Renal cortex interstitium (tissue), 15 donors: ENCODE measurements around the gene TEX12. TPM values are rescaled to one million over a fixed set of nuclear protein-coding genes. Genes with fewer than 3 reads are reported as not detected.
"Not testable (repeated sequence)": the region's sequence is repeated elsewhere in the genome, so short reads cannot be mapped to it uniquely, and the experiment has no call there.

ENCODE experiments used
- DNase-seq, 11 donors: peaks; one replicate each; pipeline ENCODE4 v3.0.0-alpha.2; 2013; ENCODE audit warnings: low read depth in 9 of 11, low spot score in 4 of 11; ENCODE audit errors: extremely low read depth in 1 of 11
- long read RNA-seq, 16 experiments: transcript quantifications; one replicate each; lab custom pipeline, GENCODE V29; 2026
- polyA plus RNA-seq, 3 donors: library from polyadenylated mRNA; unstranded; fragments of 120-200 nt; gene quantifications; one replicate each; pipeline ENCODE4 v1.2.1, GENCODE V29; 2013; ENCODE audit not compliant: insufficient read length in 3 of 3

Gene TEX12, protein sequence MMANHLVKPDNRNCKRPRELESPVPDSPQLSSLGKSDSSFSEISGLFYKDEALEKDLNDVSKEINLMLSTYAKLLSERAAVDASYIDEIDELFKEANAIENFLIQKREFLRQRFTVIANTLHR
- polyA plus RNA-seq = under 1 TPM in 2 of 3 donors, not detected in 1; 0.21 to 0.28 TPM
- long read RNA-seq, donor 1 = 0 reads
- long read RNA-seq, donor 2 = 0 reads
- long read RNA-seq, donor 3 = 0 reads
- long read RNA-seq, donor 4 = 0 reads
- long read RNA-seq, donor 5 = 0 reads
- long read RNA-seq, donor 6 = 0 reads
- long read RNA-seq, donor 7 = 0 reads
- long read RNA-seq, donor 8 = 0 reads
- long read RNA-seq, donor 9 = 0 reads
- long read RNA-seq, donor 10 = 0 reads
- long read RNA-seq, donor 11 = 0 reads
- long read RNA-seq, donor 12 = 0 reads
- long read RNA-seq, donor 13 = 0 reads
- long read RNA-seq, donor 14 = 0 reads
- long read RNA-seq, donor 15 = 0 reads
- long read RNA-seq, donor 16 = 0 reads

DNA sequence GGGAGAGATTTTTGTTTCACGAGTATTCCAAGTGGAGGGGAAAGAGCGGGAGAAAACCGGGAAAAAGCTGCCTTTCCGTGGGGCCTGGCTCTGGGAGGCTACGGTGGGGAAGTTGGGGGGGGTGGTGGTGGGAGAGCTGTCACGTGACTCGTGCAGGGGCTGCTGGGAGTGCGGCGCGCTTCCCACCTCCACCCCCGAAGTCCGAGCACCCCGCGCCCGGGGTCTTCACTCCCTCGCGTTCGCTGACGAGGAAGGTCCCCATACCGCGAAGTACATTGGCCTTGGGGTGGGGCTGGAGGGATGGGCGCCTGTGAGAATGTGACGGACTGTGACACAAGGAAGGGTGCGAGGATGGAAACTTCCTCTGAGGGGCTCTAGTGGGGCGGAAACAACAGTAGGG lies at the start of gene TEX12:
Gene TEX12, plus strand, starts transcription at position 228 of the 400 bp plus-strand sequence. CDS start 1,897 bp downstream, outside the sequence.
- no peak for DNase-seq

DNA sequence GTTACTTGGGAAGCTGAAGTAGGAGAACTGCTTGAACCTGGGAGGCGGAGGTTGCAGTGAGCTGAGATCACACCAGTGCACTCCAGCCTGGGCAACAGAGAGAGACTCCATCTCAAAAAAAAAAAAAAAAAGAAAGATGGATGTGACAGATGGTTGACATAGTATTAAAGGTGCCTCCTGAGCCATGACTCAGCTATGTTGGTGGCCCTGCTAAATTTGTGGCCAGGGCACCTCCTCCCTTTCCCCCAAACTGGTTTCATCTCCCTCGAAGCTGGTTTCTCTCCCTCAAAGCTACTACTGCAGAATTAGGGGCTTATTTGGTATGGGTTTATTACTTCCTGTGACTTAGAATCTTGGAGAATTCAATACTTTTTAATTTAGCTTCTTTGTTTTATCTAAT lies 49.0 kb upstream of the TEX12 start:
- no peak for DNase-seq

DNA sequence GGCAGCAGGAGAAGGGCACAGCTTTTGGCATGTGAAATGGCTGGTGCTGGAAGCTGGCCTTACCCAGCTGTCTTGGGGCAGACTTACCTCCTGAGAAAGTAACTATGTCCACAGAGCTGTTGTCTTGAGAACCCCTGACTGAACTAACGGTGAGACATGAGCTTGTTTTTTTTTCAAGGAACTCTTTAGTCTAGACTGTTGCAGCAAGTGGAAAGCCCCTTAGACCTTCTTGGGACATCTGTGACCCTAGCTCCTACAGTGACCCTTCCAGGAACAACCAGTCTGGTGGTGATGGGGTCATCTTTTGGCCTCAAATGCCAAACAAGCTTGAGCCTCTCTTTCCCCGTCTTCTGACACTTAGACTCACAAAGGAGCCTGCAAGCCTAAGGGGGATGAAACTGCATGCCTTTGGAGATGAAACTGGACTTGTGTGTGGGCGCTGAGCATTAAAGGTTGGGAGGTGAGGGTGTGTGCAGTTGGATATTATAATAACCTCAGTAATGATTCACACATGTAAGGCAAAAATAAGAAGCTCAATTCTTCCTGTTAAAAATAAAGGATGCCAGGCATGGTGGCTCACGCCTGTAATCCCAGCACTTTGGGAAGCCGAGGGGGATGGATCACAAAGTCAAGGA lies 45.1 kb upstream of the TEX12 start:
- no peak for DNase-seq

DNA sequence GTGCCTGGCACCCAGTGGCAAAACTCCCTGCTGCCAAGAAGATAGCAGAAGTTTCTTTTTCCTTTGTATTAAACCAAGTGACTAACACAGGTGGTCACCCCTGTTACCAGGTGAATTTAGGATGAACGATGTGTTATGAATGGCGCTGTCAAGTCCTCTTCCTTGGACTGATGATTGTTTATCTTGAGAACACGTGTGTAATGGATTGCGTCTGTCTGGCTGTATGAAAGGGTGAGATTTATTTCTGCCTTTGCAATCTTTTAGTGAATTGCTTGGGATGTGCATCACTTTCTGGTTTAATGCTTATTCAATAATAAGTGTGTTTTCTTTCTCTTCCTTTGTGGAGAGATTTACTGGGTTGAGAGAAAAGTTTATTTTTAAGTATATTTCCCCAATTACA lies 44.0 kb upstream of the TEX12 start:
- no peak for DNase-seq

DNA sequence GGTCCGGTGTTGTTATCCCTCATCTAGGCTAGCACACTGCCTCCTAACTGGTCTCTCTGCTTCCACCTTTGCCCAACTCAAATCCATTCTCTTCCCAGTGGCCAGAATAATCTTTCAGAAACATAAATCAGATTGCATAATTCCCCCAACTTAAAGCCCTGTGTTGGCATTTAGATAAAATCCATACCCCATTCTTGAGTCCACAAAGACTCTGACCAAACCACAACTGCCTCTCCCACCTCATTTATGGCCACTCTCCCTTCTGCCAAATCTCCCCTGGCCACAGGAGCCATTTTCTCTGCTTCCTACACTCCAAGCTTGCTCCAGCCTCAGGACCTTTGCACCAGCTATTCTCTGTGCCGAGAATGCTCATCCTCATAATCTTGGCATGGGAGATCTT lies 40.1 kb upstream of the TEX12 start:
- DNase-seq = no peak

DNA sequence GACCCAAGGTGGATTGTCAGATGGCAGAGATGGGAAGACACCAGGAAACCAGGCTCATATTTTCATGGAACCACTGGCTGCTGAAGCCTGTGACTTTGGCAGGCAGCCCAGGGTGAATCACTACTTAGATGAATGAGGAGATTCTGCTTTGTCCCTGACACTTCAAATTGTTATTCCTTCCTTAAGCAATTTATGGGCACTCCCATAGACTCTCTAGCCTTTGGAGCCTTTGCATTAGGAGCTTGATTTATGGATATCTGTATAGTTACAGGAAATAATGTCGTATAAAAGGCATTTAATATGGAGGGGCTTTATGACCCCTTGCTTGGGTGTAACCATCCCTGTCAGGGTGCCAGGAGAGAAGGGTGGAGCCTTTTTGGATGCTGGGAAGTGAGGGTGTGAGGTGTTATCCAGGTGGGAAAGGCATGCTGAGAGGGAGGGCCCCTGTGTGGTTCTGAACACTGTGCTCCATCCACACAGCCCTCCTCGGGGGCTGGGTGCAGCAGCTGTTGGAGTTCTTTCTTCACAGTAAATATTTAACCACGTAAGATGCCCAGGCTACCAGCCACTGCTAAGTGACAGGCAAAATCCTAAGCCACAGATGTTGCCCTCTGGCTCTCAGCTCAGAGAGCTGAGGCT lies 38.6 kb upstream of the TEX12 start:
- DNase-seq = peak in 5 of 11 donors; percentile 4 to 24 (median 10)

DNA sequence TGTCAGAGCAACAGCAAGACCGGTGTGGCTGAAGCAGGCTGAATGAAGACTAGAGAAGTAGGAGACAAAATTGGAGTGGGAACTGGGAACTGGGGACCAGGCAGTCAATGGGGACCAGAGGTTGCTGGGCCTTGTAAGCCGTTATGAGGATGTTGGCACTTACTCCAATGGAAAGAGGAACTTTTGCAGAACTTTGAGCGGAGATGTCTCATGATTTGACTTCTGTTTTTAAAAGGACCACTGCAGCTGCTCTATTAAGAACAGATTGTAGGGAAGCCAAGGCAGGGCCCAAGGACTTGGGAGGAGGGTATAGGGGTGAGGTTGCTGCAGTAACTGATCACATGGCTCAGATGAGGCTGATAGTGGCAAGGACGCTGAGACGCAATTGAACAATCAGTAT lies 37.5 kb upstream of the TEX12 start:
- DNase-seq = no peak

DNA sequence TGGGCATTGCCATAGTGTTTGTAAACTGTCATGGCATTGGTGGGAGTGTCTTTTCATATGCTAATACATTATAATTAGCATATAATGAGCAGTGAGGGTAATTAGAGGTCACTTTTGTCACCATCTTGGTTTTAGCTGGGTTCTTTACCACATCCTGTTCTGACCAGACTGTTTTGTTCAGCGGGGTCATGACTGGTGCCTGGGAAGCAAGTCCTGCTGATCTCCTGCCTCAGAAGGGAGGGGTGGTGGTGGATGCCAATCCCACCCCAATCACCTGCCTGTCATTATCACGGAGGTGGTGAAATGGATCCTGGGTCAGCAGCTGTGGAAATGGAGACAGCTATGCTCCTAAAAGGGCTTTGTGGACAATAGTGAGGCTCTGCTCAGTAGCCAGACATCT lies 34.4 kb upstream of the TEX12 start:
- DNase-seq = no peak

DNA sequence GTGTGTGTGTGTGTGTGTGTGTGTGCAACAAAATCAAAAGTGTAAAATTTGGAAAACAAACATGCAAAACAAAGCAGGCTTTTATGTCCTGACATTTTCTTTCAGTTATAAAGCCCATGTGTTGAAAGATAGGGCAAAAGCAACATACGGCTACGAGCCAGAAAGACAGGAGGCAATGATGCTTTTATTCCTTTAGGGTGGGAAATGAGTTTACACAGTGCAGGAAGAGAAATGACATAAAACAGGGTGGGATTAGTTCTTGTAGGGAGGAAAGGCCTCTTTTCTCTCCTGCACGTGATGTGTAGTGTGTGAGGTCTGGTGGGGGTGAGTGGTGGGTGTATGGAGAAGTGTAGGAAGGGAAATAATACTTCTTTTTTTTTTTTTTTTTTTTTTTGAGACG lies 32.7 kb upstream of the TEX12 start:
- DNase-seq = no peak

DNA sequence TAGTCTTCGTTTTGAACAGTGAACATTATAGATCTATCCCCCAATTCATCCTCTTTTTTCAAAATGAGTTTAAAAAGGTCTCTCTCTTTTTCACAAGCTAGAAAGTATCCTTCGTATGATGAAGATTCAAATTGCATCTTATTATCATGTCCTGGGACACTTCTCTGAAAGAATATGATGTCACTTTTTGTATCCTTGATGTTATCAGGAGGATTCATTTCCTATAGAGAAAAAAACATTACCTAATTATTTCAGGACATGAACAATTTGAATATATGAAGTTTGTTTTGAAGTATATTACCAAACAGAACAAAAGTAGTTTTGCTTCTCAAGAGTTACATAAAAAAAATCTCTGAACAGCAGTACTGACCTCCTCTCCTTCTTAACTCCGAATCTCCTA lies 23.6 kb upstream of the TEX12 start:
- DNase-seq = no peak

DNA sequence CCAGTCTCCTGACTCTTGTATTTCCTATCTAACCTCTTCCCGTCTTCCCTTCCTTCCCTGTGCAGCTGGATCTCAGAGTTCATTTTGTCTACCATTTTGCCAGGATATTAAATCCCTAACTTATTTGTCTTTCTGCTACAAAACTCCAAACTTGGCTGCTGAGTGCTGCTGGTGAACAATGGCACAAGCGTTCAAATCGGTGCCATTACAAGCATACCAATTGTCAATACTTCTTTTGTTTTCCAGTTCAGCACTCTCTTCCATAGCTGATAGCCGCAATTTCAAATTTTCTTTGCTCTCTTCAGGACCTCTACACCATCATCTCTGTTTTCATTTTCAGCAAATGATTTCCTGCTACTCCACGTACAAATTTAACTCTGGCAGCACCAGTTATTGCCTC lies 16.7 kb upstream of the TEX12 start:
- DNase-seq = no peak

DNA sequence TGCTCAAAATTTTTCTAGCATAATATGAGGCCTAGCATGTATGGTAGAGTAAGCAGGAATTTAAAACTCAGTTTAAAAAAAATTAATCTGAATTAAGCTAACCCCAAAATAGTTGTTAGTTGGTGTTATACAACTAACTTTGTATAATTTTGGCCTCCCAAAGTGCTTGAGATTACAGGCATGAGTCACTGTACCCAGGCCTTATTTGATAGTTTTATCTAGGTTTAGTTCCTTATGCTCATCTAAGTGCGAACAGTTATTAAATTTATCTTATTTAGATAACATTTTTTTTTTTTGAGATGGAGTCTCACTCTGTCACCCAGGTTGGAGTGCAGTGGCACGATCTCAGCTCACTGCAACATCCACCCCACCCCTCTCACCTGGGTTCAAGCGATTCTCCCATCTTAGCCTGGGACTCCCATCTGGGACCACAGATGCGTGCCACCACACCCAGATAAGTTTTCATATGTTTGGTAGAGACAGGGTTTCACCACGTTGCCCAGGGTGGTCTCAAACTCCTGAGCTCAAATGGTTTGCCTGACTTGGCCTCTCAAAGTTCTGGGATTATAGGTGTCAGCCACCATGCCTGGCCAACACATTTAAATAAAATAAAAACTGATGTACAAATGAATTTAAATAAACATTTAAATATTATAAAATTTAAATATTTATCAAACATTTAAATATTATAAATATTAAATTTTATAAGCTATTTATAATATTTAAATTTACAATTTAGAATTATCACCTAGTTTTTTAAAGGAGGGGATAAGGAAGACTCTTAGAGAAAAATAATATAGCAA lies 10.8 kb upstream of the TEX12 start:
- no peak for DNase-seq

DNA sequence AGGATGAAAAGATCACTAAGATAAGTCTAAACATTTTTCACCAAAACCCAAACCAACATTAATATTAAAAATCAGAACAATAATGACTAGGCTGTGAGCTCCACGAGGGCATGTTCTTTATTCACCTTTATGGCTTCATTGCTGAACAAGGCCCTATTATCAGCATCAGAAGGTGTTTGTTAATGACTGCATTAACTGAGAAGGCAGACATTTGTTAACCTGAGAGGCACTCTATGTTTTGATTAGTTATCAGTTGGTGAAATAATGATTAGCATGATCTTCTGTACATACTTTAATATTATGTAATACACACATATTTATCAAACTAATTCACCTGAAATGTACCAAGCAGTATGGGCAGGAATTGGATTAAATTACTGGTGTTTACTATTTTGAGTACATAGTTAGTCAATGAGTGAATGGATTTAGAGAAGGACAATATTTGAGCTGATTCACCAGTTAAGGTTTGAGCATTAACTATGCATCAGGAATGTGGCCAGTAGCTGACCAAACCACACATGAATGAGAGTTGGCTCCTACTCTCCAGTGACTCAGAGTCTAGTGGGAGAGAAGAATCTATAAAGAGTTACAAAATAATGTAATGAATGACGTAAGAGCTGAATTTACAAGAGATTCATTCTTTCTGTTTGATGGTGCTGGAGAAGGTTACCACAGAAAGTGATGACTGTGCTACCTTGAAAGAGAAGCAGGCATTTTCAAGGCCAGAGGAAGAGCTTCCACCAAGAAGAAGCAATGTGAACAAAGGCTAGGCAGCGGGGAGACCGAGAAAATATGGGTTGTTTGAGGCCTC lies 10.0 kb upstream of the TEX12 start:
- DNase-seq = no peak

DNA sequence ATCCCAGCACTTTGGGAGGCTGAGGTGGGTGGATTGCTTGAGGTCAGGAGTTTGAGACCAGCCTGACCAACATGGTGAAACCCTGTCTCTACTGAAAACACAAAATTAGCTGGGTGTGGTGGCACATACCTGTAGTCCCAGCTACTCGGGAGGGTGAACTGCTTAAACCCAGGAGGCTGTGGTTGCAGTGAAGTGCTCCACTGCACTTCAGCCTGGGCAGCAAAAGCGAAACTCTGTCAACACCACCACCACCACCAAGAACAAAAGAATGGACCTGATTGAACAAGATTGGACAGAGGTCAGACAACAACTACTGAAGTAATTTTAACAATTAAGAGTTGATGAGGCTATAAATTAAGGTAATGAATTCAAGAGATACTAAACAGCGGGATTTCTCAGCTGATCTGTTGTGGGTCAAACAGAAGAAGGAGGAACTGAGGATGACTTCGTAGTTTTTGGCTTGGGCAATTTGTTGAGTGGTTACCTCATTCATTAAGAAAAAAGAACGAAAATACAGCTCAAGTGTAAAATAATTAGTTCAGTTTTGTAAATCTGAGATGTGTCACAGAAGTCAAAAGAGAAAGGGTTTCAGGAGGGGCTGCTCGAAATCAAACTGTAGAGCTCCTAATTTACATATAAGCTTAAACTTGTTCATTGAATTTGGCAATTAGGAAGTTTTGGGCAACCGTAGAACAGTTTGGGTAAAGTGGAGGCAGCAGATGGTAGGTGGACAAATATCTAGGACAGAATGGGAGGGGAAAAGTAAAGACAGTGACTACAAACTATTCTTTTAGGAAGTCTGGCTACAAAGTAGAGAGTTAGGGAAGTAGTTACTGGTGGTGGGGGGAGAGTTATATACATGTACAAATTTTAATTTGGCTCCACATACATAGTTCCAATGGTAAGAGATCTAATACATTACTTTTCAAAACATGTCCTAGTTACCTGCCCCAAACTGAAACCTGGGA lies 7.8 kb upstream of the TEX12 start:
- DNase-seq = no peak

DNA sequence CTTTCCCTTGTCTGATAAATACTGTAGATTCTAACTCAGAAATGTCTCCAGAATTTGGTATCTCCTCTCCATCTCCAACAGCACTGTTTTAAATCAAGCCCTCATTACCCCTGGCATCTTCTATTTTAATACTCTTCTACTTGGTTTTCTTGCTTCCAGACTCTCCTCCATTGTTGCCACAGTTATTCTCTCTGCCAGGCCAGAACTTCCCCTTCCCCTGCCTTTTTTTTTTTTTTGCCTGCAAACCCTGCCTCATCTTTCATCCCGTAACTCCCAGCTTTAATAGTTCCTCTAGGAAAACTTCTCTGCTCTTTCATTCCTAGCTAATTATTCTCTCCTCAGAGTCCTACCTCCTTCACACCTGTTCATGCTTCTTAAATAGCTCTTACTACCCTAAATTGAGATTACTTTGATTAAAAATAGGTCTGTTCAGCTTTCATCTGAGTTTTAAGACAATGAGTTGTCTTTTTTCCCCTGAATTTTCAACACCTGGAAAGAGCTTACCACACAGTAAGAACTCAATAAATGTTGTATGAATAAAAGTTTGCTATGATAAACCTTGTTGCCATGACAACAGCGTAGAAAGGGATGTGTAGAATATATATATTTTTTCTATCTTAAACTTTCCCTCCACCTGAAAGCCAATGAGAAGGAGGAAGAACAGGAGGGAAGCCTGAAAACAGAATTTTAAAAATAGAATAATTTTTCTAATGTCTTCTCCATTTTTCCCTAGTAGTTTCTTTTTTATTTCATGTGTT lies 6.9 kb upstream of the TEX12 start:
- DNase-seq = no peak

DNA sequence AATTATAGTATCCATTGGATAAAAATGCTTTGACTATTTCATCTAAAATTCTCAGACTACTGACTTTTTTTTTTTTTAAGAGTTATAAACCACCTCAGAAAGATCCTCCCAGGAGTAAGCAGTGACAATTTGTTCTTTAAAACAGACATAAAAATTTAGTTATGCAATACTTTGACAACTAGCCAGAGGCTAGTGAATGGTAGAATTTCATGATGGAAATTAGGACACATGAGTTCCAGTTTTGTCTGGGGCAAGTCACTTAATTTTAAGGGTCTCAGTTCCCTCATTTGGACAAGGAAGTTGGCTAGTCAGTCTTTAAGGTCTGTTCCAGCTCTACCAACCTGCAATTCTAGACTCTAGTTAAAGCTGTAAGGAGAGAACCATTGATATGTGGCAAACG lies 6.2 kb upstream of the TEX12 start:
- no peak for DNase-seq

DNA sequence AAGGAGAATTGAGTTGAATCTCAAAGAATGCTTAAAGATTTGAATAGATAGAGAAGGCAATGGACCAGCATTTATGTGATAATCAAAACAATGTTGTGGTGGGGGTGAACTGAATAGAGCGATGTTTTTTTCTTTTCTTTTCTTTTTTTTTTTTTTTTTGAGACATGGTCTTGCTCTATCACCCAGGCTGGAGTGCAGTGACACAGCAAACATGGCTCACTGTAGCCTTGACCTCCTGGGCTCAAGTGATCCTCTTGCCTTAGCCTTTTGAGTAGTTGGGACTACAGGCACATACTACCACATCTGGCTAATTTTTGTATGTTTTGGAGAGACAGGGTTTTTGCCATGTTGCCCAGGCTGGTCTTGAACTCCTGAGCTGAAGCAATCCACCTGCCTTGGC lies 5.0 kb upstream of the TEX12 start:
- not testable (repeated sequence) for DNase-seq
